Caki2 (cell line): Measurements from ENCODE around the gene MCL1. TPM values are rescaled to one million over a fixed set of nuclear protein-coding genes. Genes with fewer than 3 reads are reported as not detected.

Experiments used
- DNase-seq: peaks from one replicate; pipeline ENCODE4 v3.0.0-alpha.2; 2015; ENCODE audit warnings: low read depth
- in situ Hi-C: cut with HindIII; loops from 2 replicates; pipeline ENCODE4 v1.10.0; 2016; ENCODE audit warnings: low sequenced_read_pairs, low pct_unique_long_range_greater_than_20kb, mixed read lengths
- total RNA-seq: library from RNA; depleted of rRNA; stranded (reverse); fragments of >200 nt; shearing (Covaris generic); gene quantifications from 2 replicates; pipeline ENCODE4 v1.2.3, GENCODE V29; 2014; ENCODE audit warnings: low replicate concordance

Gene MCL1
- total RNA-seq, 1 experiment from 2014 or later = 81.5 TPM

DNA sequence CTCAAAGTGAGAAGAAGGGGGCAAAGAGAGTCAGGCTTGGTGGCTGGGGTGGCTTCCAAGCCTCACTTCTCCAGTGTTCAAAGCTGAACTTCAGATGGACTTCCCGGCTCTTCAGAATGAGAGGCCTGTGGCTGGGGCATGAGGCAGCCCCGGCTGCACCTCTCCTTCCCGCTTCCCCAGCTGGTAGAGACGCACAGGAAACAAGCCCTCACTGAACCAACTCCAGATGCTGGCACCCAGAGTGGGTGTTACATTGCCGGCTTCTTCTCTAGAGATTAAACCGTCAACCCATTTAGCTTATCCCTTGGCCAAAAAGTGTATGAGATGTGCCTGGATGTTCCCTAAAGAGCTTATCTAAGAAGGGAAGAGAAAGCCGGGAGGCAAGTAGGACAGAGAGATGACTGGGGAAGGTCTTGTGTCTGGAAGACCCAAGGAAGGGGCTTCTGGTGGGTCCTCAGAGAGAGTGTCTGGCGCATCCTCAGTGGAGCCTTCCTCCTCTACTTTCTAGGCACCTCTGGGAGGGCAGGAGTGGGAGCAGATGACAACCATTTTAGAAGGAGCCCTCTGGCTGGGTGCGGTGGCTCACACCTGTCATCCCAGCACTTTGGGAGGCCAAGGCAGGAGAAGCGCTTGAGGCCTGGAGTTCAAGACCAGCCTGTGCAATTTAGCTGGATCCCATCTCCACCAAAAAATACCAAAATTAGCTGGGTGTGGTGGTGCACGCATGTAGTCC, 28.2 kb downstream of the MCL1 start:
- DNase-seq = no peak
- in situ Hi-C loops = no loop called here

GRCh38 chr1:150550222-150551050, 29.0 kb downstream of the MCL1 start:
- in situ Hi-C loops = no loop called here

DNA sequence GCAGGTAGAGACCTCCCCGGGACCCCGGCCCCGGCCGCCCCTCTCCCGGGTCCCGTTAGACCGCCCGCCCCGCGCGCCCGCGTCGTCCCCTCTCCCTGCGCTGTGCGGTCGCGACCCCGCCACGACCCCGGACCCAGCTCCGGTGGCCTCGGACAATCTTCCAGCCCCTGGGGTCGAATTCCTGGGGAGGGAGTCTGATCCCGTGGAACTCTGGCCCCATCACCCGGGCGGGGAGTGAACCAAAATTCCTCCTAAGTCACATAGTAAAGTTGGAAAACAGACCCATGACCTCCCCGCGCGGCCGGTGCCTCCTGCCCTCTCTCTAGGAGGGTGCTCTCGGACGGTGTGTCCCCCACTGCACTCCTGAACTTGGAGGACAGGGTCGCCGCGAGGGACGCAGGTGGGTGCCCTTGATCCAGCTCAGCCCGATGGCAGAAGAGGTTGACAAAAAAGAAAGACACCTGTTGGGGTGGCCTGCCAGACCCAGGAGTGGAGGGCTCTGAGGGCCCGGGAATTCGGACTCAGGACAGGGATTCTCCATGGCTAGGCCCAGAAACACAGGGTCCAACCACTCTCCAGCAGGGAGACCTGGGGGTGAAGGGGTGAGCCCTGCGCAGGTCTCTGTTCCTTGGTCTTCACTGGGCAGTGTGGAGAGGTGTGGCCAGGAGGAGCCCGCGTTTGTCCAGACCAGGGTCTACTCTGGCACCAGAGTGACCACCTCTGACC, 29.8 kb downstream of the MCL1 start:
- no peak for DNase-seq
- in situ Hi-C loops = no loop called here

More at GRCh38 chr1:150550222-150551050, 29.0 kb downstream of the MCL1 start:
- DNase-seq = no peak

GRCh38 chr1:150548632-150549495, 30.5 kb downstream of the MCL1 start, which contains the start of gene ADAMTSL4:
TSS of gene ADAMTSL4 (plus strand) at chr1:150549408. CDS start at chr1:150552289, 2,881 bp downstream.
- in situ Hi-C loops = no loop called here
- DNase-seq = peak; percentile 80

- DNase-seq = no peak
- in situ Hi-C loops = no loop called here
Measured at GRCh38 chr1:150548324-150548631, 31.1 kb downstream of the MCL1 start.

GRCh38 chr1:150546294-150546937, 33.0 kb downstream of the MCL1 start:
- DNase-seq = no peak
- in situ Hi-C loops = no loop called here

DNA sequence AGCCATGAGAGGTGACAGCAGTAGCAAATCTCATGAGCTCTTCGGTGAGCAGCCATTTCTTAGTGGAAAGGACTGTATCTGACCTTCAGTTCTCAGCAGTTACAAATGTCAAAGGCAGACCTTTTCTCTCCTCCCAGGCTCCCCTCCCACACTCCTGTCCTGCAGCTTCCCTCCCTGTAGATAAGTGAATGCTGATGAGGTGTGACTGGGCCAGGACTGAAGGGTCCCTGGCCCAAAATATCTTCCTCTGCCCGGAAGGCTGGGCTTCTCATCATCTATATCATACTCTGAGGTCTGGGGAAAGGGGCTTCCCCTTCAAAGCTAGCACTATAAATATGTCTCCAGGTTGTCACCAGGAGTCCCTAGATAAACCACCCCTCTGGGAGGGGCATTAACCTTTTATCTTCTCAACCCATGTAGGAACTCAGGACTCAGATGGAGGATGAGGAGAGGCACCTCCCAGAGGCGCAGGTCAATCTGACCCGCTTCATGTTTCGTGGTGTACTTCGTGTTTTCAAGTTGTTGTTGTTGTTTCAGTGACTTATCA, 33.9 kb downstream of the MCL1 start:
- in situ Hi-C loops = no loop called here
- no peak for DNase-seq

DNA sequence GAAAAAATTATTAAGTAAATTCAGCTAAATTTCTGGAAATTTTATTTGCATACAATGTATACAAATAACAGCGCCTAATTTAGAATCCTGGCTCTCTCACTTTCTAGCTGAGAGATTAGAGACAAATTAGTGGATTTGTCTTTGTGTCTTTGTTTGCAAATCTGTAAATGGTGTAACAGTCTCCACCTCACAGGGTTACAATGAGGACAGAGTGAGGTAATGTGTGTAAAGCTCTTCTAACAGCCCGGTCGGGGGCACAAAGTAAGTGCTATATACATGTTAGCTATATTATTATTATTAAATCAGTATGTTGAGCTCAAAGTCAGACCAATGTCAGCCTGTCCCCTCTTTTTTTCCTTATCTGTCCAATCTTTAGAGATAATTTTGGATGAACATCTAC, 35.2 kb downstream of the MCL1 start:
- in situ Hi-C loops = no loop called here
- DNase-seq = no peak

- in situ Hi-C loops = no loop called here
- DNase-seq = no peak
Measured at GRCh38 chr1:150543500-150544143, 35.8 kb downstream of the MCL1 start.

- peak; percentile 89 for DNase-seq
- in situ Hi-C loops = no loop called here
Measured at GRCh38 chr1:150537732-150538684, 41.4 kb downstream of the MCL1 start.

- DNase-seq = no peak
Measured at GRCh38 chr1:150536836-150537731, 42.3 kb downstream of the MCL1 start.

DNA sequence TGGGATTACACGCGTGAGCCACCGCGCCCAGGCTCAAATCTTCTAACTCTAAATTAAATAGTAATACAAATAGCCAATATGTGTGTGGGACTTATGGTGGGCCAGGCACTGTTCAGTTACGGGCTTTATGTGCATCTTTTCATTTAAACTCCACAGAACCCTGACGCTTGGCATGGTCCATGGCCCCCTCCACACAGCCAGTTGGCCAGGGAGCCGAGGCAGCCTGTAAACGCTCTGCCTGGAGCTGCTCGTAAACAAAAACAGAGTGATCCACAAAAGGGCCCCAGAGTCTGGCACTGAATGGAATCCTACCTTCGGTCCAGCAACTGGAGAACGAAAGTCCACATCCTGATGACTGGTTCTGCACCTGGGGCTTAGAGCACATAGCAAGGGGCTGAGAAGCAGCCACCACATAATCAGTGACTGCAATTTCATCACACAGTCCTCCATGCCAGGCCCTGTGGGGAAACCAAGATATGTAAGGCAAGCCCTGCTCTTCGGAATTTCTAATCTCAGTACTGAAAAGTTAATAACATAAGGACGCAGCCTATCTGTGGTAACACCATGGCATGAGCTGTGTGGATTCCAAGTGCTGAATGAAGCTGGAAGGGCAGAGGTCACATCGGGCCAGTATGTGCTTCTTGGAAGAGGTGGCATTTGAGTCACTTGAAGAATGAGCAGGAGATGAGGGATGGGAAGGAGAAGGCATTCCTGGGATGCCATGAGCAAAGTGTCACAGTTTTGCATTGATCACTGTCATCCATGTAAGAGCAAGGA, 43.7 kb downstream of the MCL1 start:
- peak; percentile 86 for DNase-seq
- in situ Hi-C loops = no loop called here

More at GRCh38 chr1:150536836-150537731, 42.3 kb downstream of the MCL1 start:
- in situ Hi-C loops = no loop called here

DNA sequence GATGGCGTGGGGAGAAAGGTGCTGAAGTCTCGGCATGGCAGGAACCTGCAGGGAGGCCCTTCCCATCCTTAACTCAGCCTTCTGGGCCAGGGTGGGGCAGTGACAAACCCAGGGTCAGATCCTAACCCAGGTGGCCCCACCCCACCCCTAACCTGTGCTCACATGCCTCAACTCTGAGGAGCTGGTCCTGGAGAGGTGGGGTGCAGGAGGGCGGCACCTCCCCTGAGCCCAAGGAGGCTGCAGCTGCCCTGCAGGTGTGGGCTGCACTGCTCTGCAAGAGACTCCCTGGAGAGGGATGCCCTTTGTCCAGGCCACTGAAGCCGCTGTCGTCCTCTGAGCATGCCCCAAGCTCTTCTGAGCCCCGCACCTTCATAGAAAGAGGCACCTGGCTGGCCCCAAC, 45.4 kb downstream of the MCL1 start:
- in situ Hi-C loops = no loop called here

DNA sequence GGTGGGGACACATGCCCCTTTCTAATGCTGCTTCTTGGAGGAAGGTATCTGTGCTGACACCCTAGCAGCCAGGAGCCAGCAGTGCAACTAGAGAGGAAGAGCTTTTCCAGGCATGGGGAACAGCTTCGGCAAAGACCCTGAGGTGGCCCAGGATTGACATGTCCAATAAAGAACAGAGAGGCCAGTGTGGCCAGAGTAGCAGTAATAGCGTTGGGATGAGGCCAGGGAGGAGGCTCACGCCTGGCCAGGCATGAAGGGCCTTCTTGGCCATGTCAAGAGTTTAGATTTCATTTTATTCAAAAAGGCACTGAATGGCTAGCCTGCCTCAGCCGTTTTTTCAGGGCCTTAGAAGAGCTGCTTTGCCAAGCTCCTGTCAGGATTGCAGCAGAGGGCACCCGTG, 46.5 kb downstream of the MCL1 start:
- in situ Hi-C loops = no loop called here
- no peak for DNase-seq

More for the DNA sequence above, 45.4 kb downstream of the MCL1 start:
- DNase-seq = no peak
